AG04449 (cell line): Measurements from ENCODE around the gene NAA38.

Source experiments
- CTCF ChIA-PET: fragments of 350-600 bp; formaldehyde crosslinking; extraction: SDS; loops from one replicate; lab custom pipeline; 2021; ENCODE audit warnings: antibody characterized with exemption; lab: Yijun Ruan, JAX
- POLR2A ChIA-PET: fragments of 400-600, 350-600 bp; formaldehyde crosslinking; extraction: SDS; loops from one replicate; lab custom pipeline; 2020; ENCODE audit warnings: antibody characterized with exemption, inconsistent platforms; lab: Yijun Ruan, JAX
- DNase-seq: peaks from one replicate; pipeline ENCODE4 v3.0.0-alpha.2; 2010; ENCODE audit warnings: low read depth, low spot score
- H3K4me3 ChIP-seq: 2 replicates; pipeline ENCODE4 v1.5.1; 2011; ENCODE audit warnings: low read depth, mild to moderate bottlenecking, control low read depth, low read length
- CTCF ChIP-seq: IDR thresholded peaks from one replicate; pipeline ENCODE4 v1.5.1; 2011; ENCODE audit warnings: mild to moderate bottlenecking, moderate library complexity, low read length, control low read depth, inconsistent platforms; ENCODE audit not compliant: insufficient read depth; ENCODE audit errors: missing control alignments

Gene NAA38

GRCh38 chr17:7840875-7841274, 16.5 kb downstream of the NAA38 start:
- H3K4me3 ChIP-seq = peak overlapping the region; percentile 73
- ChIA-PET CTCF (interaction anchor here (0.6 to 7.0 kb wide), 8 partner anchors 9 to 153 kb away, joined by 3 to 36 read pairs (median 4); partner anchors contain the start of genes TP53 and WRAP53), POLR2A (interaction anchor here (0.7 kb wide), 1 partner anchor 43 kb away, joined by 3 read pairs; no protein-coding TSS in a partner anchor)

GRCh38 chr17:7840441-7840840, 16.9 kb downstream of the NAA38 start:
- H3K4me3 ChIP-seq = peak overlapping the region; percentile 23
- DNase-seq = no peak
- POLR2A ChIA-PET = no interaction called here
- CTCF ChIA-PET = interaction anchor here (0.6 to 7.0 kb wide), 8 partner anchors 9 to 153 kb away, joined by 3 to 36 read pairs (median 4); partner anchors contain the start of genes TP53 and WRAP53
- TF ChIP-seq CTCF = no peak

More at GRCh38 chr17:7840875-7841274, 16.5 kb downstream of the NAA38 start:
- no peak for DNase-seq
- no peak for TF ChIP-seq CTCF

GRCh38 chr17:7839876-7840261, 17.5 kb downstream of the NAA38 start:
- CTCF ChIA-PET = interaction anchor here (1.2 to 7.0 kb wide), 5 partner anchors 11 to 152 kb away, joined by 3 to 36 read pairs (median 9); partner anchors contain the start of genes CYB5D1, NAA38, TMEM88 and TP53
- H3K4me3 ChIP-seq = no peak overlapping the region
- TF ChIP-seq CTCF = no peak
- POLR2A ChIA-PET = no interaction called here
- no peak for DNase-seq

GRCh38 chr17:7839190-7839875, 18.0 kb downstream of the NAA38 start:
- no peak for TF ChIP-seq CTCF
- ChIA-PET POLR2A (no interaction called here), CTCF (interaction anchor here (0.7 to 3.0 kb wide), 6 partner anchors 11 to 202 kb away, joined by 3 to 16 read pairs (median 5); partner anchors contain the start of genes CYB5D1, NAA38 and TMEM88)
- DNase-seq = no peak
- peak overlapping the region; percentile 83 for H3K4me3 ChIP-seq

- no peak for DNase-seq
- ChIA-PET POLR2A (interaction anchor here (3.6 kb wide), 1 partner anchor 18 kb away, joined by 23 read pairs; the partner anchor contains the start of gene NAA38), CTCF (interaction anchor here (0.7 to 3.0 kb wide), 10 partner anchors 12 to 281 kb away, joined by 3 to 16 read pairs (median 6); partner anchors contain the start of genes CYB5D1, NAA38 and TMEM88)
- no peak for TF ChIP-seq CTCF
- H3K4me3 ChIP-seq = peak overlapping the region; percentile 83
Observed at GRCh38 chr17:7838090-7839075, 19.0 kb downstream of the NAA38 start.
